HG03196 (cell line): ENCODE results near the gene CYGB.
"Not testable (repeated sequence)": the region's sequence is repeated elsewhere in the genome, so short reads cannot be mapped to it uniquely, and the experiment has no call there.

Experiments
- ATAC-seq: cut with Tn5 transposase; IDR thresholded peaks from one replicate; pipeline ENCODE4 v1.9.1; 2021; ENCODE audit not compliant: unreplicated experiment

The CYGB gene

GRCh38 chr17:76538941-76539570, 1.5 kb upstream of the CYGB start:
- ATAC-seq, result no peak

DNA sequence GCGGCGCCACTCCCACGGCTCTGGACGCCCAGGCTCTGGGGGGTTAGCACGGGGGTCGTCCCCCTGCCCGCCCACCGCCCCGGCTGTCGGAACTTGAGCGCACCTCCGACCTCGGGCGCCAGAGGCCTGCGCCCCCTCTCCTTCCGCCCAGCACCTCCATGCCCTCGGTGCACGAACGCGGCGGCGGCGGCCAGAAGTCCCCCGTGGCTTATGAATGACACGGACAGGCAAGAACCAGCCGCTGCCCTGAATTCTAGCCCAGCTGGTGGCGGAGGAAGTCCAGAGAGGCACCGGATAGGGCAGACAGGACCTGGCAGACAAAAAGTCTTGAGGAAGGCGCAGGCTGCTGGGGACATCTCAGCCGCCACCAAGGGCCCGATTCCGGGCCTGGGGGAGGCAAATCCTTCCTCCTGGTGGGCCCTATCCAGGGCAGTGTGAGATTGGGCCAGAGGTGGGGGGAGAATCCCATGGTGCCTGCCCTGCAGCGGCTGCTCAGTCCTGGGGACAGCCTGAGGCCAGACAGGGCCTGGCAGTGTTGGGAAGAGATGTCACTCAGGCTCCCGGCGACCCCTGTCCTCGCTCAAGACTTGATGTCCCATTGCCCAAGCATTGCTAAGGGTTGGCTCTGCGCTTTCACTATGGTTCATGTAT, 897 bp upstream of the CYGB start:
- ATAC-seq, result no peak

DNA sequence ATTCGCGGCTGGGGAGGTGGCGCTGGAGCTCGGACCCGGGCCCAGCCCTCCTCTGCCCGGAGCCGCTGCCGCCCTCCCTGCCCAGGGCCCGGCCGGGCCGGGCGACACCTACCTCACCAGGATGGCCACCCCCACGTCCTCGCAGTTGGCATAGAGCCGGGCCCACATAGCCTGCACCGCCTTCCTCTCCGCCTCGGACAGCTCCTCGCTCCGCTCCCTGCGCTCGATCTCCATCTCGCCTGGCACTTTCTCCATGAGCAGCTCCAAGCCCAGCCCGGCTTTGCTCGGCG, 276 bp downstream of the CYGB start:
- ATAC-seq, result no peak

DNA sequence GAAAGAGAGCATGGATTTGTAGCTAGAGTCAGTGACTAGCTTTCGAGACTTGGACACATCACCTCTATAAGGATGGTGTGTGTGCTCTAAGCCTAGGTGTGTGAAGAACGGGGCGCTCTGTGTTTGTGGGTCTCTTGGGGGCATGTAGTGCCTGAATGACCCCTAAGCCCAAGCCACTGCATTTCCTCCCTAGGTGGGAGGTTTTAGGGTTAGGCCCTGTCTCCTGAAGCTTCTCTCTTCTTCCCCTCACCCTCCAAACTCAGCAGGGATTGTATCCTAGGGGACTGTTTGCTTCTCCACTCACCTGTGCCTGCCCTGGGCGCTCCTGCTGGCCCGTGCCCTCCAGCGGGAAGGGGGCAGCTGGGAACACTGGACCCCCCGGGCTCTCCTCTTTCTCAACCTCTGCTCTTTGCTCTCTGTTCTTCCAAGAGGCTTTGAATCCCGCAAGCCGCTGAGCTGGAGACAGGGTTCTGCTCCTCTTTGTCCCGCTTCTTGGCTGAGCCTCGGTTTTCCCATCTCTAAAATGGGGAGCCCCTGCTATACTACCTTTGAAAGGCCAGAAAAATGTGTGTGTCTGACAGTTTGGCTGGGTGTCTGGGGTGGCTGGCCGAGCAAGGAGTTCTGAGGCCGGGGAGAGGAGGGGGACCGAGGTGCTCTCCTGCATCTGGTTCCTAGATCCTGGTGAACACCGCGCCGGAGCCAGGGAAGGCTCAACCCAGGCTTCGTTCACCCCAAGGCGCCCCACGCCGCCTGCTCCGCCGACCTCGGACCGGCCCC, 810 bp downstream of the CYGB start:
- ATAC-seq, result no peak

GRCh38 chr17:76535788-76536510, 1.6 kb downstream of the CYGB start:
- no peak for ATAC-seq

DNA sequence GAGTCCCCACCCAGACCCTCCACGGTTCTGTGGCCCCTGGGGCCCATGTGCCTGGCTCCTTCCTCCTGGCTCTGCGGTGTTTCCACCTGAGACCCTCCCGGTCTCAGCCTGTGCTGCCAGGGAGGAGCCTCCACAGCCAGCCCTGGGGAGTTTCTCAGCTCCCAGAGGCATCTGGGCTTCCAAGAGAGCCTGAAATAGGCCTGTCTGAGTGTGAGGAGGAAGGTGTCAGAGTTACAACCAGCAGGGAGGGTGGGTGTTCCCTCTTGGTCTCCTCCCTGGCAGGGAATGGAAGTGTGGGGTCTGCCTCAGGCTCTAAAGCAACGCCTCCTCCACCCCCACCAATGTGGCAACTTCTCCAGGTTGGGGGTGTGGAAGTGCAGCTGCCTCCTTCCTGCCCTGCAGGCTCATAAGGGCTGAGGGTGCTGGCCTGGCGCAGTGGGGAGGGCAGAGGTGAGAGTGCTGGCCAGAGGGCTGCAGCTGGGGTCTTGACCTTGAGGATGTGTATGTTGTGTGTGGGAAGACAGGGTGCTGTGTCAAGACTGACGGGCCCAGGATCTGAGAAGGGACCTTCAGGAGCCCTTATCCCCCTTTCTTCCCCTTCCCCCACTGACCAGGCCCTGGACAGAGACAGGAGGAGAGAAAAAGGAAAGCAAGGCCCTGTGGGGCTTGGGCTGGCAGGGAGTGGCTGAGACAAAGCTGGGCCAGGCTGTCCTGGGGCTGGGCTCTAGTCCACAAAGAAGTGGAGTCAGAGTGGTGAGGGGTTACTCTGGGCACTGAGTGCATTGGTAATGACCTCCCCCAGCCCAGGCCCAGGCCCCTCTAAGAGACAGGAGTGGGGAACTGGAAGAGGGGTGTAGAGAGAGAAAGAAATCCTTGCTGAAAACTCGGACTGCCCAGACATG, 2.4 kb downstream of the CYGB start:
- ATAC-seq, result no peak

DNA sequence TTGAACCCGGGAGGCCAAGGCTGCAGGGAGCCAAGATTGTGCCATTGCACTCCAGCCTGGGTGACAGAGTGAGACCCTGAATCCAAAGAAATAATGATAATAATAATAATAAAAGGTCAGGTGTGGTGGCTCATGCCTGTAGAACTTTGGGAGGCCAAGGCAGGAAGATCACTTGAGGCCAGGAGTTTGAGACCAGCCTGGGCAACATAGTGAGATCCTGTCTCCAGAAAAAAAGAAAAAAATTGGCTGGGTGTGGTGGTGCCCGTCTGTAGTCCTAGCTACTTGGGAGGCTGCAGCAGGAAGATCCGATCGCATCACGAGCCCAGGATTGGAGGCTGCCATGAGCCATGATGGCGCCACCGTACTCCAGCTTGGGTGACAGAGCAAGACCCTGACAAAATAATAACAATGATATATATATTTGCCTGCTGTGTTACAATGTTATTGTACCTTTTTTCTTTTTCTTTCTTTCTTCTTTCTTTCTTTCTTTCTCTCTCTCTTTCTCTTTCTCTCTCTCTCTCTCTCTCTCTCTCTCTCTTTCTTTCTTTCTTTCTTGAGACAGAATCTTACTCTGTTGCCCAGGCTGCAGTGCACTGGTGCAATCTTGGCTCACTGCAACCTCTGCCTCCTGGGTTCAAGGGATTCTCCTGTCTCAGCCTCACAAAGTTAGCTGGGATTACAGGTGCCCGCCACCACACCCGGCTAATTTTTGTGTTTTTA, 3.7 kb downstream of the CYGB start:
- ATAC-seq, result not testable (repeated sequence)

DNA sequence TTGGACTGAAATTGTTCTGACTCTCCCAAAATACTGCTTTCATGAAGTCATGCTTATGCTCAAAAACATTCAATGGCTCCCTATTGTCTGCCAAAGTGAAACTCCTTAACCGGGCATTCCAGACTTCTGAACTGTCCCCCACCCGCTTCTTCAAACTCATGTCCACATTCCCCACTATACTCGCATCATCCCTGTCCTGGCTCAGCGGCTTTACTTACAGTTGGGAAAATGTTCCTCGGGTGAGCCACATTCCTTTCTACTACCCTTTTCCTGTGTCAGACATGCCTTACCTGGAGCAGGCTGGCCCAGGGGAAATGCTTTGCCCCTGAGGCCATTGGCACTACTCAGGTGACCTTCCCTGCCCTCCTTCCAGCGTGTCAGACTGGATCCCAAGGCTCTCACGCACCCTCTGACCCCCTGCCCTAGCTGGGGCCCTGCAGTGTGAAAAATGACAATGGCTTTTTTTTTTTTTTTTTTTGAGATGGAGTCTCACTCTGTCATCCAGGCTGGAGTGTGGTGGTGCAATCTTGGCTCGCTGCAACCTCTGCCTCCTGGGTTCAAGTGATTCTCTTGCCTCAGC, 5.3 kb downstream of the CYGB start:
- ATAC-seq, result no peak

- ATAC-seq, result no peak
Measured at GRCh38 chr17:76531486-76532038, 5.9 kb downstream of the CYGB start.

DNA sequence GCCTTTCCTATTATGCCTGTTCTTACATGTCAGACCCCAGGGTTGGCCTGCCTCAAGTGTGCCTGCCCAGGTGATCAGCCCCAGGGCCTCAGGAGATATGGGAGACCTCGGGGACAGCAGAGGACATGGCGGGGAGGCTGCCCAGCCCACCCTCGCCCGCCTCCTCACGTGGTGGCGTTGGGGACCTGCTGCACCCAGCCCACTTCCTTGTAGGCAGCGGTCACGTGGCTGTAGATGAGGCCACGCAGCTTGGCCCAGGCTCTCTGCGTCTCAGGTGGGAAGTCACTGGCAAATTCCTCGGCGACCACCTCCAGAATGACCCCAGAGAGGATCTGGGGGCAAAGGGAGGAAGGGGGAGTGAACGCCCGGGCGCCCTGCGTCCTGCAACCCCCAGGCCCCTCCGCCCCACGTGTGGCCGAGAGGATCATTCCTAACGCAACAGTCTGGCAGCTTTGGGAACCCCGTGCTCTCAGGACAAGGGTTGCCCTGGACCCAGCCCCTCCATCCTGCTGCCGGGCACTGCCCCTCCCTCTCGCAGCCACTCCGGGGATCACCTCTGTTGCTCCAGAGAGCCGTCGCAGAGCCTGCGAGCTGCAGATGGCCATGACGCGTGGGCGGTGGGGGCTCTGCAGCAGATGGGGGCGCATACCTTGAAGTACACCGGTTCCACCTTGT, 6.6 kb downstream of the CYGB start:
- ATAC-seq, result no peak

DNA sequence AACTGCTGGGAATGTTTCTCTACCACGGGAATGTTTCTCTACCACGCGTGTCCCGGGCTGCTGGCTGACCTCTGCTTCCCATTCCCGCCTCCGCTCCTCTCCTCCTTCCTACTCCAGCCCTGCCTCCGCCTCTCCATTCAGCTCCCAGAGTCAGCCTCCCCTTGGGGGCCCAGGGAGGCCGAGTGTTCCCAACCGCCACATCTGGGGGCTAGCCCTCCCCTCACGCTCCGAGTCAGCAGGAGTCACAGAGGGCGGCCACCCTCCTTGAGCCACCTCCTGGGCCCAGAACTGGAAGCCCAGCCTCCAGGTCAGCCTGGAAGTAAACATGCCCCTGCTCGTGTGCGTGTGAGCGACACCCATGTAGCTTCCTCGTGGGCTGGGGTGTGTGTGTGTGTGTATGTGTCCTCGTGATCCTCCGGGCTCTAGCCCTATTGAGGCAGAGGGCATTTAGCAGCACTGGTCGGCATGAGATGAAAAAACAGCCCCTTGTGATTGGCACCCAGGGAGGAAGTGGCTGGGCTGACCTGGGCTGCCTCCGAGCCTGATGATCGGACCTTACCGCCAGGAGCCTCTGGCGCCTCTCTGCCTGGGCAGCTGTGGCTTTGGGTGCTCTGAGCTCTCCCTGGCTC, 7.3 kb downstream of the CYGB start:
- no peak for ATAC-seq

GRCh38 chr17:76529224-76530094, 8.1 kb downstream of the CYGB start:
- no peak for ATAC-seq

- ATAC-seq, result no peak
Measured at GRCh38 chr17:76528528-76529223, 8.8 kb downstream of the CYGB start.

- peak; percentile 44 for ATAC-seq
Measured at GRCh38 chr17:76528156-76528527, 9.4 kb downstream of the CYGB start.

DNA sequence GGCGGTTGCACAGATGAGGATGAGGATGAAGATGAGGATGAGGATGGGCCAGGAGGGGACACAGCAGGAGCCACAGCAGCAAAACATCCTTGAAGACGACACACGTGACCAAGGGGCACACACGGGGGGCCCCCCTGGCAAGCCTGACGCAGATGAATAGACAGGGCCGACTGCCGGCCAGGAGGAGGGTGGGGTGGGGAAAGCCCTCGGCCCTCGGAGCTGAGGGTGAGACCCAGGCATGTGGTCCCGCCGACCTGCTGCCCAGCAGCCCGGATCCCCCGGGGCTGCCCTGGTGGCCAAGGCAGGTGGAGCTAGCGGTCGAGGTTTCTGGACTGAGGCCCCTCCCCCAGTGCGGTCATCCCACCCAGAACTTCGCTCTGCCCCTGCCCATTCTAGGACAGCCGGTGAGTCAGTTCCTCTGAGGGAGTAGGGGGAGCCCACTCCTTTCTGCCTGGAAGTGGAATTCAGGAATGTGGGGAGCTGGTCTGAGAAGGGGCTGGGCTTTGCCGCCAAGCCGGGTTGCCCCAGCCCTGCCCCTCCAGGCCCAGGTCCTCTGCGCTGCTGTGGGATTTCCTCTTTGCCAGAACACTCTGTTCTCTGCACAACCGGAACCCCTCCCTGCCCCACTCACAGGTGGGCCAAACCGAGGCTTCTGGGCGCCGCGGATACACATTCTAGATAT, 9.9 kb downstream of the CYGB start:
- ATAC-seq, result peak; percentile 57

DNA sequence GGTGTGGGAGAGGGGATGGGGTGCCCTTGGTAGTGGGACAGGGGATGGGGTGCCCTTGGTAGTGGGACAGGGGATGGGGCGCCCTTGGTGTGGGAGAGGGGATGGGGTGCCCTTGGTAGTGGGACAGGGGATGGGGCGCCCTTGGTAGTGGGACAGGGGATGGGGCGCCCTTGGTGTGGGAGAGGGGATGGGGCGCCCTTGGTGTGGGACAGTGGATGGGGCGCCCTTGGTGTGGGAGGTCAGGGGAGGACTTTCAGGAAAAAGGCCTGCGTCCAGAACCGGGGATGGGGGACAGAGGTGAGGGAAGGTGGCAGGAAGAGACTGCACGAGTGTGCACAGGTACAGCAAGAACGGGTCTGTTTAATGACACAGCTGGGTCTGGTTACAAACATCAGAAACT, 10.5 kb downstream of the CYGB start:
- not testable (repeated sequence) for ATAC-seq

DNA sequence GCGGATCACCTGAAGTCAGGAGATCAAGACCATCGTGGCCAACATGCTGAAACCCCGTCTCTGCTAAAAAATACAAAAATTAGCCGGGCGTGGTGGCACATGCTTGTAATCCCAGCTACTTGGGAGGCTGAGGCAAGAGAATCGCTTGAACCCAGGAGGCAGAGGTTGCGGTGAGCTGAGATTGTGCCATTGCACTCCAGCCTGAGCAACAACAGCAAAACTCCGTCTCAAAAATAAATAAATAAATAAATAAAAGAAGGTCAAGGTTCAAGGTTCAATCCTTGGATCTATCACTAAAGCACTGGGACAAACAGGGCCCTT, 12.0 kb downstream of the CYGB start:
- not testable (repeated sequence) for ATAC-seq
